GM12878 (cell line): ENCODE results near the gene NBPF3.

Experiments
- CBFB ChIP-seq: IDR thresholded peaks from 2 replicates; pipeline ENCODE4 v1.6.1; 2016; ENCODE audit warnings: antibody characterized with exemption, low read depth
- CREM ChIP-seq: IDR thresholded peaks from 2 replicates; pipeline ENCODE4 v1.6.1; 2014; ENCODE audit warnings: antibody characterized with exemption, low read depth
- CTCF ChIP-seq, 3 experiments: IDR thresholded peaks in 2 of 3; conservative IDR thresholded peaks in 1 of 3; 2 replicates each; pipeline ENCODE4 v1.5.1; 2011; ENCODE audit warnings: low read depth in 3 of 3, low read length in 3 of 3, mild to moderate bottlenecking in 3 of 3, control low read depth in 2 of 3, moderate library complexity in 2 of 3, inconsistent platforms in 1 of 3, mixed read lengths in 1 of 3; ENCODE audit not compliant: control insufficient read depth in 2 of 3, insufficient read depth in 1 of 3; ENCODE audit errors: extremely low read depth in 1 of 3
- MTA3 ChIP-seq: IDR thresholded peaks from 2 replicates; pipeline ENCODE4 v1.6.1; 2012; ENCODE audit warnings: low read length, inconsistent platforms, borderline replicate concordance
- POLR2A ChIP-seq: IDR thresholded peaks from 2 replicates; pipeline ENCODE4 v1.6.1; 2011; ENCODE audit warnings: low read depth, mild to moderate bottlenecking, low read length
- RAD21 ChIP-seq: IDR thresholded peaks from 2 replicates; pipeline ENCODE4 v1.6.1; 2011; ENCODE audit warnings: mild to moderate bottlenecking, low read depth, low read length, moderate library complexity; ENCODE audit not compliant: insufficient read depth
- TF ChIP-seq, protein P1 (sequence below): fragments of 150-350 bp; IDR thresholded peaks from 2 replicates; pipeline ENCODE4 v1.6.1; 2014; ENCODE audit warnings: mild to moderate bottlenecking, low read depth, low read length

DNA sequence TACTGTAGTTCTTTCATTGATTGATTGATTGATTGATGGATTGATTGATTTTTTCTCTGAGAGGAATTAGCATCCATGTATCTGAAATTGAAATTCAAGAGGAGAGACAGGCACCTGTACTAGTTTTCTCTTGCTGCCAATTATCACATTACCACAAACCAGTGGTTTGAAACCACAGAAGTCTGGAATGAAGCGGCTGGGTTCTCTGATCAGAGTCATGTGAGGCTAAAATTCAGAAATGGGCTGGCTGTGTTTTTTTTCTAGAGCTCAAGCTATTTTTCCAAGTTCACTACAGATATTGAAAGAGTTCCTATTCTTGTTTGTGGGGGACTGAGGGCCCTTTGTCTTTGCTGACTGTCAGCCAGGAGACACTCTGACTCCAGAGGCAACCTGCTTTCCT is 10.0 kb downstream of the NBPF3 start:
- TF ChIP-seq CBFB (no peak), CTCF (IDR thresholded peaks at IDR 0.05 in 2 of 3, conservative IDR thresholded peaks at IDR 0.05 in 1 of 3; ENCODE audit: control insufficient read depth in 2 of 3, extremely low read depth in 1 of 3, insufficient read depth in 1 of 3, low read depth in 3 of 3, low read length in 3 of 3) (no peak), POLR2A (no peak), MTA3 (no peak), RAD21 (no peak), CREM (no peak)
- TF ChIP-seq, protein P1, sequence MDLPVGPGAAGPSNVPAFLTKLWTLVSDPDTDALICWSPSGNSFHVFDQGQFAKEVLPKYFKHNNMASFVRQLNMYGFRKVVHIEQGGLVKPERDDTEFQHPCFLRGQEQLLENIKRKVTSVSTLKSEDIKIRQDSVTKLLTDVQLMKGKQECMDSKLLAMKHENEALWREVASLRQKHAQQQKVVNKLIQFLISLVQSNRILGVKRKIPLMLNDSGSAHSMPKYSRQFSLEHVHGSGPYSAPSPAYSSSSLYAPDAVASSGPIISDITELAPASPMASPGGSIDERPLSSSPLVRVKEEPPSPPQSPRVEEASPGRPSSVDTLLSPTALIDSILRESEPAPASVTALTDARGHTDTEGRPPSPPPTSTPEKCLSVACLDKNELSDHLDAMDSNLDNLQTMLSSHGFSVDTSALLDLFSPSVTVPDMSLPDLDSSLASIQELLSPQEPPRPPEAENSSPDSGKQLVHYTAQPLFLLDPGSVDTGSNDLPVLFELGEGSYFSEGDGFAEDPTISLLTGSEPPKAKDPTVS, result no peak
